ENCODE results near the gene ATP4B. TPM values are rescaled to one million over a fixed set of nuclear protein-coding genes. Genes with fewer than 3 reads are reported as not detected.

The ATP4B gene
- total RNA-seq, 1 donor from 2014 or later, result not detected

GRCh38 chr13:113654175-113654560 lies 3.8 kb downstream of the ATP4B start:
- Mint-ChIP-seq H3K27ac (peak overlapping the region; percentile 48), H3K4me1 (peaks cover 26% of the 10 kb centered on the region), H3K36me3 (no peaks in the 10 kb centered on the region), H3K9me3 (no peaks in the 10 kb centered on the region), H3K27me3 (ENCODE audit: insufficient read depth, low read depth) (peaks cover 9% of the 10 kb centered on the region), H3K4me3 (peak overlapping the region; percentile 50)
- Histone ChIP-seq H2AFZ (replicated peaks) (no peak overlapping the region), H3K79me2 (ENCODE audit: low read depth) (no peaks in the 10 kb centered on the region), H3K4me1 (no peaks in the 10 kb centered on the region), H3K27me3 (no peaks in the 10 kb centered on the region), H3K4me3 (no peak overlapping the region), H4K20me1 (ENCODE audit: low read depth) (no peaks in the 10 kb centered on the region), H3K9me3 (ENCODE audit: low read depth) (no peaks in the 10 kb centered on the region), H3K9ac (no peak overlapping the region), H3F3A (ENCODE audit: low read depth) (no peaks in the 10 kb centered on the region), H3K27ac (no peak overlapping the region), H3K4me2 (no peak overlapping the region), H3K36me3 (no peaks in the 10 kb centered on the region)
- TF ChIP-seq EZH2 (IDR thresholded peaks at IDR 0.05) (no peak), EZH2phosphoT487 (IDR thresholded peaks at IDR 0.05) (no peak), CTCF (IDR thresholded peaks at IDR 0.05) (no peak)
- DNase-seq (ENCODE audit: low spot score), result no peak

- no peak for DNase-seq (ENCODE audit: low spot score)
- H3K4me1 Mint-ChIP-seq, result peaks cover 26% of the 10 kb centered on the region
- Histone ChIP-seq H3K27ac (no peak overlapping the region), H3K36me3 (no peaks in the 10 kb centered on the region), H3K4me1 (no peaks in the 10 kb centered on the region), H4K20me1 (ENCODE audit: low read depth) (no peaks in the 10 kb centered on the region), H3K4me2 (no peak overlapping the region), H3K79me2 (ENCODE audit: low read depth) (no peaks in the 10 kb centered on the region), H3K27me3 (no peaks in the 10 kb centered on the region), H3F3A (ENCODE audit: low read depth) (no peaks in the 10 kb centered on the region), H3K9ac (no peak overlapping the region), H3K9me3 (ENCODE audit: low read depth) (no peaks in the 10 kb centered on the region), H3K4me3 (no peak overlapping the region), H2AFZ (replicated peaks) (no peak overlapping the region)
- H3K9me3 Mint-ChIP-seq, result no peaks in the 10 kb centered on the region
- no peak overlapping the region for H3K4me3 Mint-ChIP-seq
- no peak for TF ChIP-seq EZH2 (IDR thresholded peaks at IDR 0.05)
- TF ChIP-seq CTCF (IDR thresholded peaks at IDR 0.05), result no peak
- TF ChIP-seq EZH2phosphoT487 (IDR thresholded peaks at IDR 0.05), result no peak
- peaks cover 9% of the 10 kb centered on the region for H3K27me3 Mint-ChIP-seq (ENCODE audit: insufficient read depth, low read depth)
- peak overlapping the region; percentile 76 for H3K27ac Mint-ChIP-seq
- peaks cover under 1% of the 10 kb centered on the region for H3K36me3 Mint-ChIP-seq
These were observed 4.5 kb downstream of the ATP4B start for GRCh38 chr13:113653264-113654174.

GRCh38 chr13:113652404-113653263 lies 5.4 kb downstream of the ATP4B start:
- Histone ChIP-seq H3K4me2 (no peak overlapping the region), H3K27ac (no peak overlapping the region), H4K20me1 (ENCODE audit: low read depth) (no peaks in the 10 kb centered on the region), H3K36me3 (no peaks in the 10 kb centered on the region), H3F3A (ENCODE audit: low read depth) (no peaks in the 10 kb centered on the region), H3K4me1 (no peaks in the 10 kb centered on the region), H3K79me2 (ENCODE audit: low read depth) (no peaks in the 10 kb centered on the region), H3K9ac (no peak overlapping the region), H3K4me3 (no peak overlapping the region), H3K9me3 (ENCODE audit: low read depth) (no peaks in the 10 kb centered on the region), H3K27me3 (no peaks in the 10 kb centered on the region), H2AFZ (replicated peaks) (no peak overlapping the region)
- Mint-ChIP-seq H3K4me3 (no peak overlapping the region), H3K4me1 (peaks cover 26% of the 10 kb centered on the region), H3K27ac (no peak overlapping the region), H3K27me3 (ENCODE audit: insufficient read depth, low read depth) (peaks cover 9% of the 10 kb centered on the region), H3K36me3 (peaks cover 5% of the 10 kb centered on the region), H3K9me3 (no peaks in the 10 kb centered on the region)
- no peak for TF ChIP-seq EZH2 (IDR thresholded peaks at IDR 0.05)
- no peak for TF ChIP-seq CTCF (IDR thresholded peaks at IDR 0.05)
- TF ChIP-seq EZH2phosphoT487 (IDR thresholded peaks at IDR 0.05), result no peak
- DNase-seq (ENCODE audit: low spot score), result no peak
